Upper lobe of right lung (tissue), 1 donor: ENCODE results near the gene IQSEC1. TPM values are rescaled to one million over a fixed set of nuclear protein-coding genes. Genes with fewer than 3 reads are reported as not detected.

ENCODE experiments used
- ATAC-seq: fragments of 200-7000 bp; cut with Tn5 transposase; one replicate; pipeline ENCODE4 v1.9.1; 2020; ENCODE audit warnings: mild to moderate bottlenecking, moderate library complexity
- DNase-seq: peaks from one replicate; pipeline ENCODE4 v3.0.0-alpha.2; 2020
- H3K27ac ChIP-seq: fragments of 200-600 bp; one replicate; pipeline ENCODE4 v1.8.0; 2022
- H3K27me3 ChIP-seq: fragments of 200-600 bp; one replicate; pipeline ENCODE4 v1.8.0; 2022; ENCODE audit warnings: mild to moderate bottlenecking
- H3K36me3 ChIP-seq: fragments of 200-600 bp; one replicate; pipeline ENCODE4 v1.8.0; 2022
- H3K4me1 ChIP-seq: fragments of 200-600 bp; one replicate; pipeline ENCODE4 v1.8.0; 2022
- H3K4me3 ChIP-seq: fragments of 200-600 bp; one replicate; pipeline ENCODE4 v1.8.0; 2022; ENCODE audit warnings: mild to moderate bottlenecking
- H3K9me3 ChIP-seq: fragments of 200-600 bp; one replicate; pipeline ENCODE4 v1.8.0; 2022
- CTCF ChIP-seq: fragments of 200-600 bp; IDR thresholded peaks from one replicate; pipeline ENCODE4 v1.8.0; 2022; ENCODE audit warnings: antibody characterized with exemption
- intact Hi-C: fragments of 100-400 bp; cut with DNase I; formaldehyde crosslinking; loops from one replicate; pipeline ENCODE4 v1.11.0; 2022
- total RNA-seq: library from RNA; stranded (reverse); fragmentation: NEBNext Ultra II Directional; extraction: Animal tissue kit (Norgen Biotek cat#: 25700); gene quantifications from one replicate; pipeline ENCODE4 v1.2.1, GENCODE V29; 2021
- donor health status: DM: no; HTN: yes; CAD: no; lungs with severe emphysema.

IQSEC1 gene
- total RNA-seq, 1 donor from 2014 or later: 61.6 TPM

GRCh38 chr3:13083254-13083653 lies 10.0 kb upstream of the IQSEC1 start:
- no peaks in the 10 kb centered on the region for H3K4me1 ChIP-seq
- ATAC-seq (no peak), DNase-seq (no peak)
- no peak overlapping the region for H3K27ac ChIP-seq
- no peaks in the 10 kb centered on the region for H3K27me3 ChIP-seq
- TF ChIP-seq CTCF: no peak
- intact Hi-C loops: no loop called here
- H3K4me3 ChIP-seq: no peak overlapping the region
- no peaks in the 10 kb centered on the region for H3K36me3 ChIP-seq
- no peaks in the 10 kb centered on the region for H3K9me3 ChIP-seq

GRCh38 chr3:13082677-13083076 lies 9.4 kb upstream of the IQSEC1 start:
- Histone ChIP-seq H3K9me3 (no peaks in the 10 kb centered on the region), H3K27me3 (no peaks in the 10 kb centered on the region), H3K36me3 (no peaks in the 10 kb centered on the region), H3K4me1 (no peaks in the 10 kb centered on the region), H3K27ac (no peak overlapping the region), H3K4me3 (no peak overlapping the region)
- ATAC-seq (no peak), DNase-seq (no peak)
- intact Hi-C loops: no loop called here
- no peak for TF ChIP-seq CTCF

- no peak for ATAC-seq
- intact Hi-C loops: no loop called here
Measured at GRCh38 chr3:13081603-13082360, 8.6 kb upstream of the IQSEC1 start.

GRCh38 chr3:13080591-13080990 lies 7.4 kb upstream of the IQSEC1 start:
- no peak for ATAC-seq
- intact Hi-C loops: no loop called here

More at GRCh38 chr3:13081603-13082360, 8.6 kb upstream of the IQSEC1 start:
- Histone ChIP-seq H3K27me3 (no peaks in the 10 kb centered on the region), H3K27ac (no peak overlapping the region), H3K36me3 (no peaks in the 10 kb centered on the region), H3K4me3 (no peak overlapping the region), H3K4me1 (no peaks in the 10 kb centered on the region), H3K9me3 (no peaks in the 10 kb centered on the region)
- TF ChIP-seq CTCF: no peak
- DNase-seq: no peak

GRCh38 chr3:13080026-13080425 lies 6.8 kb upstream of the IQSEC1 start:
- intact Hi-C loops: no loop called here
- Histone ChIP-seq H3K9me3 (no peaks in the 10 kb centered on the region), H3K4me3 (no peak overlapping the region), H3K4me1 (no peaks in the 10 kb centered on the region), H3K36me3 (no peaks in the 10 kb centered on the region), H3K27me3 (peaks cover 4% of the 10 kb centered on the region), H3K27ac (no peak overlapping the region)
- ATAC-seq (no peak), DNase-seq (no peak)
- no peak for TF ChIP-seq CTCF

More at GRCh38 chr3:13080591-13080990, 7.4 kb upstream of the IQSEC1 start:
- no peak for TF ChIP-seq CTCF
- DNase-seq: no peak
- H3K4me3 ChIP-seq: no peak overlapping the region
- no peaks in the 10 kb centered on the region for H3K4me1 ChIP-seq
- no peaks in the 10 kb centered on the region for H3K27me3 ChIP-seq
- no peaks in the 10 kb centered on the region for H3K36me3 ChIP-seq
- H3K9me3 ChIP-seq: no peaks in the 10 kb centered on the region
- H3K27ac ChIP-seq: no peak overlapping the region

- H3K27me3 ChIP-seq: peaks cover 6% of the 10 kb centered on the region
- no peak for ATAC-seq
- no peaks in the 10 kb centered on the region for H3K9me3 ChIP-seq
- H3K36me3 ChIP-seq: no peaks in the 10 kb centered on the region
- intact Hi-C loops: no loop called here
- H3K4me1 ChIP-seq: no peaks in the 10 kb centered on the region
- H3K4me3 ChIP-seq: no peak overlapping the region
- DNase-seq: no peak
- TF ChIP-seq CTCF: no peak
- H3K27ac ChIP-seq: no peak overlapping the region
Measured at GRCh38 chr3:13079510-13079909, 6.3 kb upstream of the IQSEC1 start.
